HepG2 (cell line): ENCODE data around the gene DSCAML1.

Experiments used
- EP300 ChIP-seq, 3 experiments: sonication (generic) in 1 of 3; formaldehyde crosslinking in 1 of 3; IDR thresholded peaks; 2 replicates each; pipeline versions ENCODE4 v1.5.1 to v1.6.1; 2011 to 2020; ENCODE audit warnings: low read depth in 2 of 3, low read length in 2 of 3, borderline replicate concordance in 1 of 3, improper control_type of control experiment in 1 of 3, mild to moderate bottlenecking in 1 of 3, missing genetic modification reagents in 1 of 3, moderate library complexity in 1 of 3
- FOXP1 ChIP-seq, 2 experiments: fragments of 450-650 bp in 1 of 2; IDR thresholded peaks; 2 replicates each; pipeline ENCODE4 v1.6.1; 2017 to 2018; ENCODE audit warnings: antibody characterized with exemption in 1 of 2
- HNRNPK ChIP-seq: fragments of 200-400 bp; formaldehyde crosslinking; IDR thresholded peaks from 2 replicates; pipeline ENCODE4 v1.6.1; 2018; ENCODE audit warnings: low read length, low read depth, moderate library complexity, mild to moderate bottlenecking; ENCODE audit not compliant: poor library complexity, severe bottlenecking
- MATR3 ChIP-seq: sonication (generic); formaldehyde crosslinking; IDR thresholded peaks from 2 replicates; pipeline ENCODE4 v1.4.0; 2020; ENCODE audit warnings: missing genetic modification reagents
- NR3C1 ChIP-seq: sonication (generic); formaldehyde crosslinking; IDR thresholded peaks from 2 replicates; pipeline ENCODE4 v1.4.0; 2020; ENCODE audit warnings: missing genetic modification reagents
- TAF1 ChIP-seq: sonication (generic); formaldehyde crosslinking; IDR thresholded peaks from 2 replicates; pipeline ENCODE4 v1.4.0; 2020; ENCODE audit warnings: missing genetic modification reagents
- ZNF180 ChIP-seq: sonication (generic); formaldehyde crosslinking; IDR thresholded peaks from 2 replicates; pipeline ENCODE4 v1.4.0; 2020; ENCODE audit warnings: low read depth, missing genetic modification reagents, borderline replicate concordance
- ZSCAN25 ChIP-seq: sonication (generic); formaldehyde crosslinking; IDR thresholded peaks from 2 replicates; pipeline ENCODE4 v1.8.0; 2022; ENCODE audit warnings: mild to moderate bottlenecking, missing genetic modification reagents
- TF ChIP-seq, protein P1 (sequence below): sonication (generic); formaldehyde crosslinking; IDR thresholded peaks from 2 replicates; pipeline ENCODE4 v1.8.0; 2022; ENCODE audit warnings: missing genetic modification reagents, mild to moderate bottlenecking, borderline replicate concordance

DNA sequence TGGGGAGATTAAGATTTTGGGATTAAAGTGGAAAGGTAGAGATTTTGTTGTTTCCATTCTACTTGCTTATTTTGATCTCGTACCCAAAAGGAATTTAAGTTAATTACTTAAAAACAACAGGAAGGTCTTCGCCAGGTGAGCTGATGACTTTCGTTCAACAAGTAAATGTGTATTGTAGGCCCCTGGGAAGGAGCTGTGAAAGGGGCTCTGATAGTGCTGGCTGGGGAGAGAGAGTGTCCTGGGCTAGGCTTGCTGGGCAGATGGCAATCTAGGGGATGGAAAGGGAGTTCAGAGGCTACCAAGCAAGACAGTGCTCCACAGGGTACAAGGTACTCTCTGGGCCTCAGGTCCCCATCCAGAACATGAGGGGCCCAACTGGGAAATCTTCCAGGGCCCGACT, 279.9 kb downstream of the DSCAML1 start:
- TF ChIP-seq, protein P1, sequence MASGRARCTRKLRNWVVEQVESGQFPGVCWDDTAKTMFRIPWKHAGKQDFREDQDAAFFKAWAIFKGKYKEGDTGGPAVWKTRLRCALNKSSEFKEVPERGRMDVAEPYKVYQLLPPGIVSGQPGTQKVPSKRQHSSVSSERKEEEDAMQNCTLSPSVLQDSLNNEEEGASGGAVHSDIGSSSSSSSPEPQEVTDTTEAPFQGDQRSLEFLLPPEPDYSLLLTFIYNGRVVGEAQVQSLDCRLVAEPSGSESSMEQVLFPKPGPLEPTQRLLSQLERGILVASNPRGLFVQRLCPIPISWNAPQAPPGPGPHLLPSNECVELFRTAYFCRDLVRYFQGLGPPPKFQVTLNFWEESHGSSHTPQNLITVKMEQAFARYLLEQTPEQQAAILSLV (CRISPR knock-in tag) = no peak
- TF ChIP-seq MATR3 (CRISPR knock-in tag) (no peak), HNRNPK (no peak), FOXP1 (IDR thresholded peaks at IDR 0.05) (no peak), FOXP1 (CRISPR knock-in tag; IDR thresholded peaks at IDR 0.05) (no peak), ZNF180 (CRISPR knock-in tag) (no peak), TAF1 (CRISPR knock-in tag) (no peak), ZSCAN25 (no peak), EP300 (IDR thresholded peaks at IDR 0.05; ENCODE audit: low read depth in 2 of 2, low read length in 2 of 2) (no peak), EP300 (CRISPR knock-in tag; IDR thresholded peaks at IDR 0.05; ENCODE audit: borderline replicate concordance) (no peak), NR3C1 (CRISPR knock-in tag) (no peak)
